GM12801 (cell line): Measurements from ENCODE around the gene C11orf68.

Source experiments
- TF ChIP-seq, protein P1 (sequence below): IDR thresholded peaks from one replicate; pipeline ENCODE4 v1.5.1; 2011; ENCODE audit warnings: control low read depth; ENCODE audit not compliant: insufficient read length; ENCODE audit errors: extremely low read depth

C11orf68 gene

DNA sequence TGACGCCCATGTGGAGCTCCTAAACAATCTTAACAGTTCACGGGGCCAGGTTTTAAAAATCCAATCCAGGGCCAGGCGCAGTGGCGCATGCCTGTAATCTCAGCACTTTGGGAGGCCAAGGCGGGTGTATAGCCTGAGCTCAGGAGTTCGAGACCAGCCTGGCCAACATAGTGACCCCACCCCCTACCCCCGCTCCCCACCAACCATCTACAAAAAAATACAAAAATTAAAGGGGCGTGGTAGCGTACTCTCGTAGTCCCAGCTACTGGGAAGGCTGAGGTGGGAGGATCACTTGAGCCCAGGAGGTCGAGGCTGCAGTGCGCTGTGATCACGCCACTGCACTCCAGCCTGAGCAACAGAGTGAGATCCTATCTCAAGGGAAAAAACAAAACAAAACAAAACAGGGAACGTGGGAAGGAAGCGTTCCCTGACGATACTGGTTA is 42.0 kb upstream of the C11orf68 start:
- TF ChIP-seq, protein P1, sequence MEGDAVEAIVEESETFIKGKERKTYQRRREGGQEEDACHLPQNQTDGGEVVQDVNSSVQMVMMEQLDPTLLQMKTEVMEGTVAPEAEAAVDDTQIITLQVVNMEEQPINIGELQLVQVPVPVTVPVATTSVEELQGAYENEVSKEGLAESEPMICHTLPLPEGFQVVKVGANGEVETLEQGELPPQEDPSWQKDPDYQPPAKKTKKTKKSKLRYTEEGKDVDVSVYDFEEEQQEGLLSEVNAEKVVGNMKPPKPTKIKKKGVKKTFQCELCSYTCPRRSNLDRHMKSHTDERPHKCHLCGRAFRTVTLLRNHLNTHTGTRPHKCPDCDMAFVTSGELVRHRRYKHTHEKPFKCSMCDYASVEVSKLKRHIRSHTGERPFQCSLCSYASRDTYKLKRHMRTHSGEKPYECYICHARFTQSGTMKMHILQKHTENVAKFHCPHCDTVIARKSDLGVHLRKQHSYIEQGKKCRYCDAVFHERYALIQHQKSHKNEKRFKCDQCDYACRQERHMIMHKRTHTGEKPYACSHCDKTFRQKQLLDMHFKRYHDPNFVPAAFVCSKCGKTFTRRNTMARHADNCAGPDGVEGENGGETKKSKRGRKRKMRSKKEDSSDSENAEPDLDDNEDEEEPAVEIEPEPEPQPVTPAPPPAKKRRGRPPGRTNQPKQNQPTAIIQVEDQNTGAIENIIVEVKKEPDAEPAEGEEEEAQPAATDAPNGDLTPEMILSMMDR = no peak

DNA sequence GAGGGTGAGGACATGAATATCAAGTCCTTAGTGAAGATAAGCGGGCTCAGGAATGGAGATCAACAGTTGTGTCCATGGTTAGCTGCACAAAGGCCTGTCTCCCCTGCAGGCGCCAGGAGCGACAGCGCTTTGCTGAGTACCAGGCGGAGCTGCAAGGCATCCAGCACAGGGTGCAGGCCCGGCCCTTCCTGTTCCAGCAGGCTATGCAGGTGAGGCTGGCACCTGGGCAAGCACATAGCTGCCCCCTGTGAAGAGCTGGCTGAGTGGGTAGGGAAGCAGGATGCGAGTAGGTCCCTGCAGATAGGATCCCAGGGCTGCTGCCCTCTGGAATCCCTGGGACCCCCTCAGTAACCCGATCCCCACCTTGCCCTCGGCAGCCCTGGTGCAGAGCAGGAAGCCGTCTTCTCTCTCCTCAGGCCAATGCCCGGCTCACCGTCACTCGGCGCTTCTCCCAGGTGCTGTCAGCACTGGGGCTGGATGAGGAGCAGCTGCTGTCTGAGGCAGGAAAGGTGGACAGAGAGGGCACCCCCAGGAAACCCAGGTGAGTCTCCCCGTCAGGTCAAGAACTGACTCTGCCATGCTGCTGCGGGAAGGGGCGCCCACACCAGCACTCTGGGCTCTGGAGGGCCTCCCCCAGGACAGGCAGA is 40.0 kb upstream of the C11orf68 start:
- TF ChIP-seq, protein P1 = no peak

DNA sequence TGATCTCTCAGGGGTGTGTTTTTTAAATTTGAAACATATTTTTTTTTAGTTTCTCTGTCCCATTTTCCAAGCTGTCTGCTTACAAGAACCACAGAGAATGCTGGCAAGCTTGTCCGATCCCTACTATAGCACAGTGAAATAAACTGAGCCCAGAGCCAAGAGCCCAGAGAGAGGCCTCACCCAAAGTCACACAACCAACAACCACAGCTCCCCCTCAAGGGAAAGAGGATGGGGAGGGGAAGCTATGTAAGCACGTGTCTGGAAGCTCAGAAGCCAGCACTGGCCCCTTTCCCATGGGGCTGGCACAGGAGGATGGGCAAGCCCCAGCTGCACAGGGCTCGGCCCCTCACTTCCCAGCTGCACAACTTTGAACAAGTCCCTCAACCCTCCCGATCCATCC is 39.4 kb upstream of the C11orf68 start:
- TF ChIP-seq, protein P1 = no peak

GRCh38 chr11:65954771-65955170 is 35.9 kb upstream of the C11orf68 start:
- TF ChIP-seq, protein P1 = no peak

- TF ChIP-seq, protein P1 = no peak
These were observed 34.6 kb upstream of the C11orf68 start for GRCh38 chr11:65953471-65953870.

DNA sequence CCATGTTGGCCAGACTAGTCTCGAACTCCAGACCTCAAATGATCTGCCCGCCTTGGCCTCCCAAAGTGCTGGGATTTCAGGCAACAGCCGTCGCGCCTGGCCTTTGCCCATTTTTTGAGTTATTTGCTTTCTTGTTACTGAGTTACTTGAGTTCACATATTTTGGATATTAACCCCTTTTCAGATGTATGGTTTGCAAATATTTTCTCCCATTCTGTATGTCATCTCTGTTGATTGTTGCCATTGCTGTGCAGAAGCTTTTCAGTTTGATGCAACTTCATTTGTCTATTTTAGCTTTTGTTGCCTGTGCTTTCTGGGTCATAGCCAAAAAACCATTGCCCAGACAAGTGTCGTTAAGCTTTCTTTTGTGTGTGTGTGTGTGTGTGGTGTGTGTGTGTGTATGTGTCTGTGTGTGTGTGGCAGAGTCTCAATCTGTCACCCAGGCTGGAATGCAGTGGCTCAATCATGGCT is 33.2 kb upstream of the C11orf68 start:
- TF ChIP-seq, protein P1 = no peak

DNA sequence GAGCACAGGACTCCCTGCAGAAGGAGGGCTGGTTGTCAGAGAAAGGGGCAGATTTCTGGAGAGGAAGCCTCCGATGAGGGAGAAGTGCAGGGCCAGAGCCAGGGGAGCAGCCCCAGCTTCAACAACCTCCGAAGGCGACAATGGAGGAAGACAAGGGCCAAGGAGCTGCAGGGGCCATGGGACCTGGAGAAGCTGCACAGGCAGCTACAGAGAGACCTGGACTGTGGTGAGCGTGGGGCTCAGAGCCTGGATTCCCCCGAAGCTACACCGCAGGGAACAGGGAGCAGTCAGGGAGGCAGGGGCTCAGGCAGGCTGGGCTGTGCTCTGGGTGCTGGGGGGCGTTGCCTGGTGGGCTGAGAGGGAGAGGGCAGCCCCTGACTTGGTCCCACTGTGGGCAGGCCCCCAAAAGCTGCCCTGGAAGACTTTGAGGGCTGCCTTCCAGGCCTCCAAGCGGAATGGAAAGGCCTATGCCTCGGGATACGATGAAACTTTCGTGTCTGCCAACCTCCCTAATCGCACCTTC is 28.8 kb upstream of the C11orf68 start:
- TF ChIP-seq, protein P1 = no peak

GRCh38 chr11:65947133-65947532 is 28.3 kb upstream of the C11orf68 start:
- TF ChIP-seq, protein P1 = no peak
